ENCODE data around the gene FGF12. TPM values are rescaled to one million over a fixed set of nuclear protein-coding genes. Genes with fewer than 3 reads are reported as not detected.

Gene FGF12
- total RNA-seq, 1 experiment from 2014 or later: 0.51 TPM

DNA sequence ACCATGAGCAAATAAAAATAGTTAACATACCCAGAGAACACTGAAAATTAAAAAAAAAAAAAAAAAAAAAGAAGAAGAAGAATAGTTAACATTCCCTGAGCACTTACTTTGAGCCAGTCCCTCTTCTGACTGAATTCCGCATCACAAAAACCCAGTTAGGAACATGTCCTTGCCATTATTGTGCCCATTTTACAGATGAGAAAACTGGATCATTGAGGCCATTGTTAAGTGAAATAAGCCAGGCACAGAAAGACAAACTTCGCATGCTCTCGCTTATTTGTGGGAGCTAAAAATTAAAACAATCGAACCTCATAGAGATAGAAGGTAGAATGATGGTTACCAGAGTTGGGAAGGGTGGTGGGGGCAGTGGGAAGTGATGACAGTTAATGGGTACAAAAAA, 119.5 kb downstream of the FGF12 start:
- no TSS peak for BruUV-seq (replicated peaks)
- ChIA-PET POLR2A (no interaction called here), CTCF (no interaction called here)
- no peak for DNase-seq (ENCODE audit: low read depth, low spot score)
- Histone ChIP-seq H3K27ac (ENCODE audit: low read length) (no peak overlapping the region), H3K4me1 (ENCODE audit: control insufficient read depth, insufficient read depth, low read length) (no peaks in the 10 kb centered on the region), H3K9me3 (ENCODE audit: control insufficient read depth, insufficient read depth, low read depth, low read length) (no peaks in the 10 kb centered on the region), H3K36me3 (ENCODE audit: control insufficient read depth, insufficient read depth, low read length) (no peaks in the 10 kb centered on the region), H3K4me3 (ENCODE audit: low read depth in 2 of 2, low read length in 2 of 2) (no peak overlapping the region), H3K27me3 (ENCODE audit: control insufficient read depth, insufficient read depth, low read length) (no peaks in the 10 kb centered on the region)
- in situ Hi-C loops (cut with HindIII; ENCODE audit: low pct_unique_long_range_greater_than_20kb, low sequenced_read_pairs): no loop called here
- intact Hi-C loops (cut with micrococcal nuclease; ENCODE audit: unreplicated experiment): no loop called here
- TF ChIP-seq SIN3A (IDR thresholded peaks at IDR 0.05; ENCODE audit: borderline replicate concordance, insufficient read depth, low read depth, low read length): no peak
- no peak for TF ChIP-seq POLR2AphosphoS5 (IDR thresholded peaks at IDR 0.05; ENCODE audit: low read depth, low read length)
- TF ChIP-seq TCF7L2 (IDR thresholded peaks at IDR 0.05; ENCODE audit: low read depth, low read length): no peak
- TF ChIP-seq CTCF (IDR thresholded peaks at IDR 0.05): no peak
- TF ChIP-seq, protein P1, sequence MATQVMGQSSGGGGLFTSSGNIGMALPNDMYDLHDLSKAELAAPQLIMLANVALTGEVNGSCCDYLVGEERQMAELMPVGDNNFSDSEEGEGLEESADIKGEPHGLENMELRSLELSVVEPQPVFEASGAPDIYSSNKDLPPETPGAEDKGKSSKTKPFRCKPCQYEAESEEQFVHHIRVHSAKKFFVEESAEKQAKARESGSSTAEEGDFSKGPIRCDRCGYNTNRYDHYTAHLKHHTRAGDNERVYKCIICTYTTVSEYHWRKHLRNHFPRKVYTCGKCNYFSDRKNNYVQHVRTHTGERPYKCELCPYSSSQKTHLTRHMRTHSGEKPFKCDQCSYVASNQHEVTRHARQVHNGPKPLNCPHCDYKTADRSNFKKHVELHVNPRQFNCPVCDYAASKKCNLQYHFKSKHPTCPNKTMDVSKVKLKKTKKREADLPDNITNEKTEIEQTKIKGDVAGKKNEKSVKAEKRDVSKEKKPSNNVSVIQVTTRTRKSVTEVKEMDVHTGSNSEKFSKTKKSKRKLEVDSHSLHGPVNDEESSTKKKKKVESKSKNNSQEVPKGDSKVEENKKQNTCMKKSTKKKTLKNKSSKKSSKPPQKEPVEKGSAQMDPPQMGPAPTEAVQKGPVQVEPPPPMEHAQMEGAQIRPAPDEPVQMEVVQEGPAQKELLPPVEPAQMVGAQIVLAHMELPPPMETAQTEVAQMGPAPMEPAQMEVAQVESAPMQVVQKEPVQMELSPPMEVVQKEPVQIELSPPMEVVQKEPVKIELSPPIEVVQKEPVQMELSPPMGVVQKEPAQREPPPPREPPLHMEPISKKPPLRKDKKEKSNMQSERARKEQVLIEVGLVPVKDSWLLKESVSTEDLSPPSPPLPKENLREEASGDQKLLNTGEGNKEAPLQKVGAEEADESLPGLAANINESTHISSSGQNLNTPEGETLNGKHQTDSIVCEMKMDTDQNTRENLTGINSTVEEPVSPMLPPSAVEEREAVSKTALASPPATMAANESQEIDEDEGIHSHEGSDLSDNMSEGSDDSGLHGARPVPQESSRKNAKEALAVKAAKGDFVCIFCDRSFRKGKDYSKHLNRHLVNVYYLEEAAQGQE (IDR thresholded peaks at IDR 0.05; ENCODE audit: insufficient read depth in 1 of 2, low read depth in 2 of 2, low read length in 1 of 2): no peak
- ATAC-seq: no peak

DNA sequence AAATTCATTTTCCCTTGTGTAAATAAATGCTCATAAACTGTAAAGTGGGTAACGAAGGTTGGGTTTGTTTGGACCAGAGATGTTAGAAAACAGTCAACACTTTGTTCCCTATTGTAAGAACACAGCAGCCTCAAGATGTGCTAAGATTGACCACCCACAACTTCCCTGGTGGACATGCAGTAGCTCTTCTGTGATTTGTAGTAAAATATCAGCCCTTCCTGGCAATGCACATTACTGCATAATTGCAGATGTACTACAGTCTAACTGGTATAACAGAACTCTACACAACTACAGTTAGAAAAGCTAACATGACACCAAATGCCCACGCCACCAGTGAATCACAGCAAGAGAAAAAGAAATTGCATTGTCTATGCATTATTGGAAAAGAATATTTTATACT, 129.4 kb downstream of the FGF12 start:
- CTCF ChIA-PET: no interaction called here
- no peaks in the 10 kb centered on the region for H3K9me3 ChIP-seq (ENCODE audit: control insufficient read depth, insufficient read depth, low read depth, low read length)
- no peak overlapping the region for H3K27ac ChIP-seq (ENCODE audit: low read length)
- no peaks in the 10 kb centered on the region for H3K4me1 ChIP-seq (ENCODE audit: control insufficient read depth, insufficient read depth, low read length)
- no peaks in the 10 kb centered on the region for H3K27me3 ChIP-seq (ENCODE audit: control insufficient read depth, insufficient read depth, low read length)
- no TSS peak for BruUV-seq (replicated peaks)
- ATAC-seq (no peak), DNase-seq (ENCODE audit: low read depth, low spot score) (no peak)
- POLR2A ChIA-PET: no interaction called here
- intact Hi-C loops (cut with micrococcal nuclease; ENCODE audit: unreplicated experiment) (no loop called here), in situ Hi-C loops (cut with HindIII; ENCODE audit: low pct_unique_long_range_greater_than_20kb, low sequenced_read_pairs) (no loop called here)
- no peak for TF ChIP-seq CTCF (IDR thresholded peaks at IDR 0.05)
- TF ChIP-seq TCF7L2 (IDR thresholded peaks at IDR 0.05; ENCODE audit: low read depth, low read length): no peak
- no peak for TF ChIP-seq SIN3A (IDR thresholded peaks at IDR 0.05; ENCODE audit: borderline replicate concordance, insufficient read depth, low read depth, low read length)
- TF ChIP-seq, protein P1 (IDR thresholded peaks at IDR 0.05; ENCODE audit: insufficient read depth in 1 of 2, low read depth in 2 of 2, low read length in 1 of 2): no peak
- TF ChIP-seq POLR2AphosphoS5 (IDR thresholded peaks at IDR 0.05; ENCODE audit: low read depth, low read length): no peak
- no peak overlapping the region for H3K4me3 ChIP-seq (ENCODE audit: low read depth in 2 of 2, low read length in 2 of 2)
- H3K36me3 ChIP-seq (ENCODE audit: control insufficient read depth, insufficient read depth, low read length): no peaks in the 10 kb centered on the region

All from Panc1 (cell line).